Esophagus (tissue), 2 donors: Measurements from ENCODE around the gene COL5A2. TPM values are rescaled to one million over a fixed set of nuclear protein-coding genes. Genes with fewer than 3 reads are reported as not detected.

Experiments used
- H3K27ac ChIP-seq, 2 donors: one replicate each; pipeline ENCODE4 v1.5.1; 2013; ENCODE audit warnings: low read depth in 2 of 2, mild to moderate bottlenecking in 2 of 2, inconsistent platforms in 1 of 2, low read length in 1 of 2, moderate library complexity in 1 of 2
- H3K27me3 ChIP-seq, 2 donors: one replicate each; pipeline ENCODE4 v1.6.1; 2013; ENCODE audit warnings: low read length in 2 of 2, control low read depth in 1 of 2, mild to moderate bottlenecking in 1 of 2; ENCODE audit not compliant: insufficient read depth in 2 of 2, control insufficient read depth in 1 of 2
- H3K36me3 ChIP-seq, 2 donors: one replicate each; pipeline ENCODE4 v1.6.1; 2013; ENCODE audit warnings: low read length in 1 of 2; ENCODE audit not compliant: control insufficient read depth in 2 of 2, insufficient read depth in 2 of 2
- H3K4me1 ChIP-seq, 2 donors: one replicate each; pipeline ENCODE4 v1.6.1; 2013; ENCODE audit warnings: low read length in 1 of 2; ENCODE audit not compliant: control insufficient read depth in 2 of 2, insufficient read depth in 2 of 2
- H3K4me3 ChIP-seq, 2 donors: one replicate each; pipeline ENCODE4 v1.5.1; 2013; ENCODE audit warnings: low read length in 2 of 2, mild to moderate bottlenecking in 2 of 2, low read depth in 1 of 2, moderate library complexity in 1 of 2
- H3K9me3 ChIP-seq, 2 donors: one replicate each; pipeline ENCODE4 v1.6.1; 2013; ENCODE audit warnings: mild to moderate bottlenecking in 2 of 2, low read depth in 1 of 2, low read length in 1 of 2, moderate library complexity in 1 of 2; ENCODE audit not compliant: control insufficient read depth in 2 of 2, insufficient read depth in 1 of 2
- WGBS, 2 donors: extraction: QIAGEN DNeasy Blood & Tissue Kit; methylation state at CpG; one replicate each; pipeline ENCODE4 v1.1.7; 2013; 5-methylcytosine and 5-hydroxymethylcytosine counted together
- polyA plus RNA-seq, 2 donors: library from polyadenylated mRNA; stranded (reverse); fragments of 200-250 nt; gene quantifications; one replicate each; pipeline ENCODE4 v1.2.3, GENCODE V29; 2013
- donor health status: healthy with polysubstance abuse.
- donor health status: Bipolar disorder and iron deficiency.

Gene COL5A2
- polyA plus RNA-seq, 2 donors, result 5.5 to 6.7 TPM

GRCh38 chr2:189138800-189139199, 40.8 kb downstream of the COL5A2 start:
- Histone ChIP-seq H3K27me3 (no peaks in the 10 kb centered on the region), H3K9me3 (no peaks in the 10 kb centered on the region), H3K4me1 (peaks cover 0 to 1% of the 10 kb centered on the region in 2 donors), H3K4me3 (no peak overlapping the region), H3K36me3 (no peaks in the 10 kb centered on the region), H3K27ac (no peak overlapping the region)
- 91 to 93% methylated on average over 5 of the region's 5 CpGs for WGBS, 2 donors

DNA sequence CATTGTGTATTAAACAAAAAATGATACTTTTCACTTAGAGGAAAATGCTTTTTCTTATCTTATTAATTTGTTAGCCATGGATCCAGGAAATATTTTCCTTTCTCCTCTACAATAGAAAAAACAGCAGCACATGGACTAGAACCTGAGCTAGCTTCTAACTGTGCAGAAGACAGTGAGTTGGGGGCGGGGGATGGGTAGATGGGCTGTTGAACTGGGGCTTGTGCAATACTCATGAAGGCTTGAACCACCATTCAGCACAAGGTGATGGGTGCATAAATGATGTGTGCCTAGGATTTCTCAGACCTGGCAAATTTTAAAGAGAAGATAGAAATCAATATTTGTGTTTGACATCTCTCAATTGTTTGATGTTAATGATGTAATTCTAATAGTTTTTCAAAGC, 42.0 kb downstream of the COL5A2 start:
- no peaks in the 10 kb centered on the region for H3K36me3 ChIP-seq
- H3K4me3 ChIP-seq, result no peak overlapping the region
- no peak overlapping the region for H3K27ac ChIP-seq
- no peaks in the 10 kb centered on the region for H3K9me3 ChIP-seq
- peaks cover 0 to 1% of the 10 kb centered on the region in 2 donors for H3K4me1 ChIP-seq
- WGBS, 2 donors, result 94 to 97% methylated on average over 1 of the region's 1 CpG
- no peaks in the 10 kb centered on the region for H3K27me3 ChIP-seq

GRCh38 chr2:189134485-189134884, 45.1 kb downstream of the COL5A2 start:
- WGBS, 2 donors, result 48 to 96% methylated on average over 4 of the region's 4 CpGs
- no peaks in the 10 kb centered on the region for H3K9me3 ChIP-seq

GRCh38 chr2:189131991-189132390, 47.6 kb downstream of the COL5A2 start:
- 72 to 76% methylated on average over 3 of the region's 3 CpGs for WGBS, 2 donors
- no peaks in the 10 kb centered on the region for H3K36me3 ChIP-seq
- H3K9me3 ChIP-seq, result no peaks in the 10 kb centered on the region
- H3K27ac ChIP-seq, result no peak overlapping the region
- no peaks in the 10 kb centered on the region for H3K27me3 ChIP-seq
- no peaks in the 10 kb centered on the region for H3K4me1 ChIP-seq
- H3K4me3 ChIP-seq, result no peak overlapping the region

More at GRCh38 chr2:189134485-189134884, 45.1 kb downstream of the COL5A2 start:
- H3K27ac ChIP-seq, result no peak overlapping the region
- no peak overlapping the region for H3K4me3 ChIP-seq
- H3K36me3 ChIP-seq, result no peaks in the 10 kb centered on the region
- H3K27me3 ChIP-seq, result no peaks in the 10 kb centered on the region
- H3K4me1 ChIP-seq, result peaks cover 0 to 1% of the 10 kb centered on the region in 2 donors

DNA sequence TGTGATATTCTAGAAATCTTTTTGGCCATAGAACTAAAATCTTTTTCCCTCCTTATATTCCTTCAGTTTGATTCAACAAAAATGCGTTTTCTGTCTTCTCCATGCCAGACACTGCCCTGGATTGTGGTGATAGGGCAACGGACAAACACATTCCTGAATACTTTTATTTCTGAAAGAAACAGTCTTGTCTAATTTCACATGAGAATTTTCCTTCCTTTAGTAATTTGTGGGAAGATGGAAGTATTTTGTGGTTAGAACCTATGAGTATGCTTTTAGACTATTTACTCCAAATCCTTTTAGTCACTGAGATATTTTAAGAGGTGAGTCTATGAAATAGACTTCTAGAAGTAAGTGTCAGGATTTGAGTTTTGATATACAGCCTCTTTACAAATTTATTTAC, 49.6 kb downstream of the COL5A2 start:
- H3K27me3 ChIP-seq, result no peaks in the 10 kb centered on the region
- H3K9me3 ChIP-seq, result no peaks in the 10 kb centered on the region
- WGBS, 2 donors, result 73 to 75% methylated on average over 2 of the region's 2 CpGs
- no peaks in the 10 kb centered on the region for H3K4me1 ChIP-seq
- no peak overlapping the region for H3K27ac ChIP-seq
- H3K4me3 ChIP-seq, result no peak overlapping the region
- H3K36me3 ChIP-seq, result no peaks in the 10 kb centered on the region

DNA sequence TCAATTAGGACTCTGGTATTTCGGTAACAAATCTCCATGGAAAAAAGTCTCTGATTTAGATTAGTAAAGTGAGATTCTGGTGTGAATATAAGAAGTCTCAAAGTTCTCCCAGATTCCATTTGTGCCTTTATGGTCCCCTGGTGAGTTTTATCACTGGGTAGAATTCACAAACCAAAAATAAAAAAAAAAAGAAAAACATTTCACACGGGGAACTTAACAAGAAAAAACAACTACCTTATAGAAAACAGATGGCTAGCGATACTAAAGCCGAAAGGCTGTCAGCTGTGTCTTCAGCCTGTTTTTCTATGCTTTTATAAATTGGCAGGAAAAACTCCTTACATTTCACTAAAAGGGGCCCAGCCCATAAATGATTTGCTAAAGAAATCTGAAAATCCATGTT, 50.6 kb downstream of the COL5A2 start:
- Histone ChIP-seq H3K4me1 (no peaks in the 10 kb centered on the region), H3K4me3 (no peak overlapping the region), H3K27ac (no peak overlapping the region), H3K9me3 (no peaks in the 10 kb centered on the region), H3K36me3 (no peaks in the 10 kb centered on the region), H3K27me3 (no peaks in the 10 kb centered on the region)
- WGBS, 2 donors, result 74 to 76% methylated on average over 4 of the region's 4 CpGs

DNA sequence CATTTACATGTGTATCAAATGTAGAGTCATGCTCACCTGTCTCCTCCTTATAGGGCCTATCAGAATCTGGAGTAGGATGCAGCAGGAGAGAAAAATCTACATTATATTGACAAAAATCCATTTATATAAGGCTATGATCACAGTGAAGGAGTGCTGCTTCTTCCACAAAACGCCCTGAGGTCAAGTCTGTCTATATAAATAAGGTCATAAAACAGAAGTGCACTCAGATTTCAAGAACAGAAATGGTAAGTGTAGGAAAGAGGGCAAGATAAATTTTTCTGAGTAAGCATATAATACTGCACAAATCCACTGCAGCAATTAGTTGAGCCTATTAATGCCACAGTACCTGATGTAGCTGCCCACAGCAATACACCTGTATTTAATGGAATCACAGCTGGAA, 51.8 kb downstream of the COL5A2 start:
- 66 to 68% methylated on average over 1 of the region's 1 CpG for WGBS, 2 donors
- Histone ChIP-seq H3K4me3 (no peak overlapping the region), H3K36me3 (no peaks in the 10 kb centered on the region), H3K27ac (no peak overlapping the region), H3K4me1 (no peaks in the 10 kb centered on the region), H3K9me3 (no peaks in the 10 kb centered on the region), H3K27me3 (no peaks in the 10 kb centered on the region)

GRCh38 chr2:189125195-189125594, 54.4 kb downstream of the COL5A2 start:
- H3K36me3 ChIP-seq, result no peaks in the 10 kb centered on the region
- no peak overlapping the region for H3K27ac ChIP-seq
- H3K4me1 ChIP-seq, result no peaks in the 10 kb centered on the region

DNA sequence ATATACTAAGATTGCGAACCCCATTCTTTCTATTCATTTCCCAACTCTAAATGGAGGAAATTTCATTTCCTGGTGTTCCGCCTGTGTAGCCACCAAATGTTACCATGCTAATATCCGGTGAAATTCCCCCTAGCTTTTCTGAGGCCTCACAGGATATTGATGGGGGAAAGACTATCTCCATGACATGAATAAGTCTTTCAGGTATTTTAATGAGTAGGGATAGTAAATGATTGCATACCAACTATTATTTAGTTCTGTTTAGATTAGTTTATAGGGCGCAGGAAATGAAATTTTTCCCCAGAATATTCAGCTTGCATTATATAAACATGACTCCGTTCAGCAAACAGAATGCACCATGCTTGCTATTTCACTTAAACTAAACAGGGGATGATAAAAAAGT, 55.4 kb downstream of the COL5A2 start:
- WGBS, 2 donors, result 85 to 87% methylated on average over 5 of the region's 5 CpGs
- Histone ChIP-seq H3K36me3 (no peaks in the 10 kb centered on the region), H3K4me3 (no peak overlapping the region), H3K4me1 (no peaks in the 10 kb centered on the region), H3K27ac (no peak overlapping the region), H3K27me3 (no peaks in the 10 kb centered on the region), H3K9me3 (no peaks in the 10 kb centered on the region)

More at GRCh38 chr2:189125195-189125594, 54.4 kb downstream of the COL5A2 start:
- no peaks in the 10 kb centered on the region for H3K27me3 ChIP-seq
- H3K9me3 ChIP-seq, result no peaks in the 10 kb centered on the region
- H3K4me3 ChIP-seq, result no peak overlapping the region

- no peaks in the 10 kb centered on the region for H3K9me3 ChIP-seq
- H3K27me3 ChIP-seq, result no peaks in the 10 kb centered on the region
- H3K4me3 ChIP-seq, result no peak overlapping the region
- no peak overlapping the region for H3K27ac ChIP-seq
- H3K36me3 ChIP-seq, result no peaks in the 10 kb centered on the region
- H3K4me1 ChIP-seq, result no peaks in the 10 kb centered on the region
Observed at GRCh38 chr2:189118386-189118785, 61.2 kb downstream of the COL5A2 start.
